Liver (tissue), 9 donors: ENCODE results near the gene CLK3. TPM values are rescaled to one million over a fixed set of nuclear protein-coding genes. Genes with fewer than 3 reads are reported as not detected.

ENCODE experiments used
- DNase-seq: peaks from one replicate; pipeline ENCODE4 v3.0.0-alpha.2; 2017; ENCODE audit warnings: low spot score
- H3K27ac ChIP-seq, 2 donors: one replicate each; pipeline ENCODE4 v1.7.0; 2013; ENCODE audit warnings: inconsistent platforms in 2 of 2, low read length in 2 of 2, control low read depth in 1 of 2, low read depth in 1 of 2, mild to moderate bottlenecking in 1 of 2
- H3K27me3 ChIP-seq, 4 donors: one replicate each; pipeline versions ENCODE4 v1.6.1 to v1.7.0; 2013; ENCODE audit warnings: low read length in 3 of 4, inconsistent platforms in 1 of 4, mild to moderate bottlenecking in 1 of 4, moderate library complexity in 1 of 4; ENCODE audit not compliant: control insufficient read depth in 4 of 4, insufficient read depth in 4 of 4
- H3K36me3 ChIP-seq, 4 donors: one replicate each; pipeline versions ENCODE4 v1.6.1 to v1.7.0; 2013; ENCODE audit warnings: low read length in 3 of 4, mild to moderate bottlenecking in 3 of 4, low read depth in 1 of 4, moderate library complexity in 1 of 4; ENCODE audit not compliant: control insufficient read depth in 4 of 4, insufficient read depth in 3 of 4
- H3K4me1 ChIP-seq, 4 donors: one replicate each; pipeline versions ENCODE4 v1.6.1 to v1.7.0; 2013; ENCODE audit warnings: low read length in 3 of 4, mild to moderate bottlenecking in 3 of 4, moderate library complexity in 1 of 4; ENCODE audit not compliant: control insufficient read depth in 4 of 4, insufficient read depth in 4 of 4
- H3K4me3 ChIP-seq, 3 donors: one replicate each; pipeline versions ENCODE4 v1.6.1 to v1.7.0; 2013; ENCODE audit warnings: low read length in 3 of 3, control low read depth in 1 of 3, low read depth in 1 of 3, mild to moderate bottlenecking in 1 of 3
- H3K9ac ChIP-seq, 2 donors: one replicate each; pipeline ENCODE4 v1.7.0; 2013; ENCODE audit warnings: low read length in 2 of 2, mild to moderate bottlenecking in 2 of 2, moderate library complexity in 2 of 2, control low read depth in 1 of 2, low read depth in 1 of 2
- H3K9me3 ChIP-seq, 4 donors: one replicate each; pipeline versions ENCODE4 v1.6.1 to v1.7.0; 2013; ENCODE audit warnings: low read length in 3 of 4; ENCODE audit not compliant: control insufficient read depth in 4 of 4
- CTCF ChIP-seq: fragments of 150-350 bp; IDR thresholded peaks from 2 replicates; pipeline ENCODE4 v1.5.1; 2017; ENCODE audit warnings: improper control_type of control experiment, low read depth, low read length; ENCODE audit not compliant: missing input control
- EGR1 ChIP-seq, 2 donors: IDR thresholded peaks; 2 replicates each; pipeline ENCODE4 v1.6.1; 2016 to 2018; ENCODE audit warnings: antibody characterized with exemption in 2 of 2, low read depth in 2 of 2
- FOXA1 ChIP-seq: IDR thresholded peaks from 2 replicates; pipeline ENCODE4 v1.6.1; 2016; ENCODE audit warnings: antibody characterized with exemption
- FOXA2 ChIP-seq: IDR thresholded peaks from 2 replicates; pipeline ENCODE4 v1.6.1; 2016; ENCODE audit warnings: antibody characterized with exemption
- GABPA ChIP-seq, 2 donors: IDR thresholded peaks in 1 of 2; conservative IDR thresholded peaks in 1 of 2; 2 replicates each; pipeline ENCODE4 v1.6.1; 2016; ENCODE audit warnings: antibody characterized with exemption in 2 of 2, mild to moderate bottlenecking in 1 of 2, moderate library complexity in 1 of 2
- HNF4A ChIP-seq, 2 donors: conservative IDR thresholded peaks; 2 replicates each; pipeline ENCODE4 v1.6.1; 2016; ENCODE audit warnings: antibody characterized with exemption in 2 of 2, mild to moderate bottlenecking in 2 of 2
- JUND ChIP-seq, 2 donors: IDR thresholded peaks; 2 replicates each; pipeline ENCODE4 v1.6.1; 2016; ENCODE audit warnings: antibody characterized with exemption in 2 of 2
- NR2F2 ChIP-seq: IDR thresholded peaks from 2 replicates; pipeline ENCODE4 v1.6.1; 2016; ENCODE audit warnings: antibody characterized with exemption
- RAD21 ChIP-seq, 2 donors: IDR thresholded peaks; 2 replicates each; pipeline ENCODE4 v1.6.1; 2016; ENCODE audit warnings: antibody characterized with exemption in 2 of 2, mild to moderate bottlenecking in 2 of 2
- REST ChIP-seq: IDR thresholded peaks from 2 replicates; pipeline ENCODE4 v1.6.1; 2016; ENCODE audit warnings: antibody characterized with exemption, mild to moderate bottlenecking
- RXRA ChIP-seq, 2 donors: IDR thresholded peaks; 2 replicates each; pipeline ENCODE4 v1.6.1; 2017 to 2018; ENCODE audit warnings: antibody characterized with exemption in 2 of 2, mild to moderate bottlenecking in 1 of 2
- SP1 ChIP-seq: IDR thresholded peaks from 2 replicates; pipeline ENCODE4 v1.6.1; 2018; ENCODE audit warnings: antibody characterized with exemption, mild to moderate bottlenecking
- YY1 ChIP-seq: IDR thresholded peaks from 2 replicates; pipeline ENCODE4 v1.6.1; 2016; ENCODE audit warnings: antibody characterized with exemption, mild to moderate bottlenecking
- WGBS: extraction: QIAGEN DNeasy Blood & Tissue Kit; methylation state at CpG from one replicate; pipeline ENCODE4 v1.1.7; 2013; 5-methylcytosine and 5-hydroxymethylcytosine counted together
- polyA plus RNA-seq, 2 donors: library from polyadenylated mRNA; stranded (reverse) in 1 of 2; unstranded in 1 of 2; fragments of 200-250 nt in 1 of 2; fragments of >200 nt in 1 of 2; fragmentation: Nextera tagmentation in 1 of 2; extraction: Ambion mirVana in 1 of 2; gene quantifications; one replicate each; pipeline versions ENCODE4 v1.2.1 to v1.2.3, GENCODE V29; 2013 to 2015
- total RNA-seq, 2 donors: library from RNA; depleted of rRNA; stranded (reverse); fragments of >200 nt; gene quantifications; one replicate each; pipeline ENCODE4 v1.2.3, GENCODE V29; 2014
- donor health status: healthy.
- donor health status: healthy.
- donor health status: healthy.
- donor health status: healthy.
- donor health status: healthy.

CLK3 gene
- total and polyA plus RNA-seq, 4 donors = 20.1 to 66.8 (median 28.4) TPM

- 34% methylated on average over 38 of the region's 38 CpGs for WGBS
These were observed 1.5 kb upstream of the CLK3 start for GRCh38 chr15:74613953-74614743.

More at GRCh38 chr15:74613953-74614743, 1.5 kb upstream of the CLK3 start:
- Histone ChIP-seq H3K4me1 (peaks cover 9 to 31% (median 25%) of the 10 kb centered on the region in 4 donors), H3K36me3 (peaks cover 0 to 2% (median under 1%) of the 10 kb centered on the region in 4 donors), H3K4me3 (peak overlapping the region; percentile 38 to 79 (median 76)), H3K27me3 (no peaks in the 10 kb centered on the region), H3K9ac (no peak overlapping the region), H3K9me3 (no peaks in the 10 kb centered on the region), H3K27ac (peak overlapping the region; percentile 92 to 95)
- TF ChIP-seq FOXA2 (no peak), JUND (IDR thresholded peaks at IDR 0.05) (no peak), FOXA1 (no peak), SP1 (no peak), EGR1 (IDR thresholded peaks at IDR 0.05; ENCODE audit: low read depth in 2 of 2) (no peak), HNF4A (conservative IDR thresholded peaks at IDR 0.05) (no peak), CTCF (no peak), GABPA (IDR thresholded peaks at IDR 0.05 in 1 of 2, conservative IDR thresholded peaks at IDR 0.05 in 1 of 2) (no peak), RXRA (IDR thresholded peaks at IDR 0.05) (no peak), REST (no peak), RAD21 (IDR thresholded peaks at IDR 0.05) (no peak), YY1 (no peak), NR2F2 (no peak)
- DNase-seq = no peak
